GM18870 (cell line): ENCODE data around the gene CKLF.

Experiments
- ATAC-seq: cut with Tn5 transposase; IDR thresholded peaks from one replicate; pipeline ENCODE4 v1.9.1; 2021; ENCODE audit warnings: moderate library complexity; ENCODE audit not compliant: unreplicated experiment

CKLF gene

DNA sequence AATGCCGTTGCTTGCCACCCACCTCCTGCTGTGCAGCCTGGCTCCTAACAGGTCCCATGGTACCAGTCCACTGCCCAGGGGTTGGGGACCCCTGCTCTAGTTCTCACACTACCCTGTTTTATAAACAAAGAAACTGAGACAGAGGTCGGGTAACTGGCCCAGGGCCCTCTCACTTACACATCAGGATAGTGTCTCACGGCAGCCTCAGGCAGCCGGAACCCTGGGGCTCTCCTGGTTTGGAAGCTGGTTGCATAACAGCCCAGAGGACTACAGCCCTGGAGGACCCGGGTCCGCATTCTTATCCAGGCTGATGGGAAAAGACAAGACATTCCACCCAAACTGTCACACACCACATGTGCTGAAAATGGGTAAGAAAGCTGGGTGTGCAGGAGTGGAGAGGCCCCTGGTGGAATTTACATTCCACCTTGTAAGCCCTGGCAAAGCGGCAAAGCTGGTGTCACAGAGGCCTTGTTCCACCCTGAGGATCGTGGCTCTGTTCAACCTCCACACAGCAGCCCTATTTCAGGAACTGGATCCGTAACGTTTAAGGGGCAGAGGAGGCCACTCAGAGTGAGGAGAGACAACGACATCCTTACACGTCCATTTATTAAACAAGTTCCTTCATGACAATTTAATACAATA lies 61.9 kb downstream of the CKLF start:
- ATAC-seq: no peak
